ENCODE data around the gene KMT2D.
"Not testable (repeated sequence)": the region's sequence is repeated elsewhere in the genome, so short reads cannot be mapped to it uniquely, and the experiment has no call there.

The KMT2D gene

DNA sequence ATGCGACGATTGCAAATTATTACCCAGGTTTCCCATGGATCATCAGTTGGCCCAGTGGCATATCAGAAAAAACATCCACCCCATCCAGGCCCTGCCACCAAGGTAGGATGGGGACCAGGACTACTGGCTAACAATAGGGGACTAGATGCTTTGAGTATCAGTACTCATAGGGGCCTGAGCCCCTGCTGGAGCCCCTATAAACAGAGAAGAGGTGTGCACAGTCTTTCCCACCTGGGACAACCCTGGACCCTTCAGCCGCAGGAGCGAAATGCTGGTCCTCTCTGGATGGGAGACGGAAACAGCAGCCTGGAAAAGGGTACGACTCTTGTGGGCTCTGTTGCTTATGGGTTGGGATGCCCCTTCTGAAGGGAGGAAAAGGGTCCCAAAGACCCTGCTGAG, 28.3 kb upstream of the KMT2D start:
- DNase-seq, result no peak

DNA sequence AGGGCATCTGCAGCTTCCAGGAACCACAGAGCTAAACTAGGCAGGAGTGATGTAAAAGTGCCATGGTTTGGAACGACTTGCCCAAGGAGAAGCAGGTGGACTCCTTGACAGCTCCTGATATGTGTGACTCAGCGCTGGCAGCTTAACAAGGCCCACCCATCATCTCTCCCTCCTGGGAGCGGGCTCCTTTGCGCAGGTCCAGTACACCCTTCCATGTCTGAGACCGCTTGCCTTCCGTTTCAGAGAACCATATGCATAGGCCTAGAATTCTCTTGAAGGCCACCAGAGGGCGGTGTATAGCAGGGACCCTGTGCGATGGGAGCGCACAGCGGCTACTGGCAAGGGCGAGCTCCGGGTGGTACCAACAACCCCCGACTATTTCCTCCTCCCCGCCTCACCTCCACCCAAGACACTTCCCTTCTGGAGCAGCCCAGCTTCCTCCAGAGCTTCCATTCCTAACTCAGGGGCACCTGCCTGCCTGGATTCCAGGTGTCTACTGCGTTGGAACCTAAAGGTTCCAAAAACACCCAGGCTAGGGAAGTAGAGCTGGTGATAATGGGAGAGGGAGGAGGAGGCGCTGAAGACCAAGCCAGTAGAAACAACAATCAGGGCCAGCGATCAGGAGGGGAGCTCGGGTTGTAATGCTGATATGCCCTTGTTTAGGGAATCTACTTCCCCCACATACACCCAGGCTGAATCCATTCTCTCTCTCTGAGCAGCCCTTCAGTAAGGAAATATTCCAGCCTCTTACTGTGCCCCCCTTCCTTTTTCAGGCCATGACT, 27.7 kb upstream of the KMT2D start:
- DNase-seq, result peak; percentile 85 to 91

DNA sequence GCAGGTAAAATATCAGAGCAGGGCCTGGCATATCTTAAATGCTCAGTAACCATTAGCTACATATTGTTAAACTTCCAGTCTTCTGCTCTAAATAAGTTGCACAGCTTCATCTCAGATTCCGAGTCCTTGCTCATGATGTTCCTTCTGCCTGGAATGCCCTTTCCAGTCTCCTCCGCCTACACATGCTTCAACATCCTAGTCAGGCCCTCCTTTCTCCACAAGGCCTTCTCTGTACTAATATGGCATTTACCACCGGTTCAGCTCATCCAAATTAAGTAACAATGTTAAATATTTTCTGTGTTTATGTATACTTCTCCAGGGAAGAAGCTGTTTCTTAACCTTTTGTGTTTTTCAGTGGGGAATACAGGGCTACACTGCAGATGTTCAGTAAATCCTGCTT, 25.5 kb upstream of the KMT2D start:
- DNase-seq, result no peak

DNA sequence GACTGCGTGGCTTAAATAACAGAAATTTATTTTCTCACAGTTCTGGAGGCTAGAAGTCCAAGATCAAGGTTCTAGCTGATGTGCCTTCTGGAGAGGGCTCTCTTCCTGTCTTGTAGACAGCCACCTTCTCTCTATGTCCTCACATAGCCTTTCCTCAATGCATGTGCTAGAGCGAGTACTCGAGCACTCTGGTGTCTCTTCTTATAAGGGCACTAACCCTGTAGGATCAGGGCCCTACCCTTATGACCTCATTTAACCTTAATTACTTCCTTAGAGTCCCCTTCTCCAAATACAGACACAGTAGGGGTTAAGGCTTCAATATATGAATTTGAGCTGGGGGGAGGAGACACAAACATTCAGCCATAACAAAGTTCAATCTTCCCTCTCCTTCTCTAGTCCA, 23.8 kb upstream of the KMT2D start:
- no peak for DNase-seq

DNA sequence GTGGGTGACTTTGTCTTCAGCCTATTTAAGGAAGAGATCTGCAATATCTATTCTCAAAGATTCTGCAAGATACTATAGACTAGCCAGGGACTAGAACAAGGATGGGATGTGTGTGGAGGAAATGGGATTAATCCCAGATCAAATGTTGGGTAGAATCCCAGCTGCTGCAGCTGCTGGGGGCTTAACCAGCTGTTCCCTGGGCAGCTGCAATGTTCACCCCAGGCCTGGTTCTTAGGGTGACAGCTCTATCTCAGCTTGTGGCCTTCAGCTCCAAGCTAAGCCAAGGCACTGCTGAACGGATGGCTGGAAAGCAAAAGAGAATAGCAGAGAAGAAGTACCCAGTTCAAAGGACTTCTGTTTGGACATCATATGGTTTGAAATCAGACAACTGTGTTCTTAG, 19.2 kb upstream of the KMT2D start:
- no peak for DNase-seq

DNA sequence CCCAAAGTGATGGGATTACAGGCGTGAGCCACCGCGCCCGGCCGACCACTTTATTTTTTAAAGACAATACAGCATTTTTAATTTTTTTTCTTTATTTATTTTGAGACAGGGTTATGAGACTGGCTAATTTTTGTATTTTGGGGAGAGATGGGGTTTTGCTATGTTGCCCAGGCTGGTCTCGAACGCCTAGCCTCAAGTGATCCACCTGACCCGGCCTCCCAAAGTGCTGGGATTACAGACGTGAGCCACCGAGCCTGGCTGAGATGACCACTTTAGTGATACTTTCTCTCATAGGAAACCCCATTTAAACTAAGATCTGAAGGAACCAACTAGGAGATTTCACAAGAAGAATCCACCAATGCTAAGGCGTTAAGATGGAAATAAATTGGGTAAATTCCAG, 10.4 kb upstream of the KMT2D start:
- no peak for DNase-seq

DNA sequence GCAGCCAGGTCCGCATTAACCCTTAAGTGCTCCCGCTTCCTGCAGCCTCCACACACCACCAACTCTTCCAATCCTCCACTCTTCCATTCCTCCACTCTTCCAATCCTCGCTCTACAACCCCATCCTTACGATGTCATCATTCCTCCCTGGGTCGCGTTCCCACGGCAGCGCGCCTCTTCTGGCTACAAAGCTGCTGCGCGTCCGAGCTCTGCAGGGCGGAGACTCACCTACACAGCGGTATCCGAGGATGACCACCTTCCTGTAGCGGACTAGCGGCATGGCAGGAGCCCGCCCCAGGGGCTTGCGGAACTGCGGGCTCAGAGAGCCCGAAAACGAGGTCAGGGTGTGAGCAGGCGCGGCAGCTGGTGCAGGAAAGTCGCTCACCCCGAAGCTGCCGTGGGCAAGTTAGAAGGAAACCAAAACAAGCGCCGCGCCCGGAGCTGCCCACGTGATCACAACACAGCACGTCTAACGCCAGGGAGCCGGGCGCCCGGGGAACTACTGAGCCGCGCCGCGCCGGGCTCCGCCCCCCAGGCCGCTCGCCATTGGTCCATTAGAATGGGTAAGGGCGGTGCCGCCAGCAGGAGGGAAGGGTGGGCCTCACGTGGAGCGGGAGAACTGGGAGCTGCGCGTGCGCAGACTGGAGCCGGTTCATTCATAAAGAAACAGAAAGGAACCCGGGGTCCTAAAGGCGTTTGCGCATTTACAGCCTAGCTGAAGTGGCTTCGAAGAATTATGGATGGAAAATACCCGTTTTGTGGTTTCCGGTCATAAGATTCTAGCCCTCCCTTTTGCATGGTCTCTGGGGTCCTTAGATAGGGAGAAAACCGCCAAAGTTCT, 9.1 kb upstream of the KMT2D start, which contains the start of gene RHEBL1:
RHEBL1 (minus strand) TSS at position 473 of the 840 bp plus-strand sequence; CDS start at position 279, 194 bp downstream.
- peak; percentile 95 to 97 for DNase-seq

DNA sequence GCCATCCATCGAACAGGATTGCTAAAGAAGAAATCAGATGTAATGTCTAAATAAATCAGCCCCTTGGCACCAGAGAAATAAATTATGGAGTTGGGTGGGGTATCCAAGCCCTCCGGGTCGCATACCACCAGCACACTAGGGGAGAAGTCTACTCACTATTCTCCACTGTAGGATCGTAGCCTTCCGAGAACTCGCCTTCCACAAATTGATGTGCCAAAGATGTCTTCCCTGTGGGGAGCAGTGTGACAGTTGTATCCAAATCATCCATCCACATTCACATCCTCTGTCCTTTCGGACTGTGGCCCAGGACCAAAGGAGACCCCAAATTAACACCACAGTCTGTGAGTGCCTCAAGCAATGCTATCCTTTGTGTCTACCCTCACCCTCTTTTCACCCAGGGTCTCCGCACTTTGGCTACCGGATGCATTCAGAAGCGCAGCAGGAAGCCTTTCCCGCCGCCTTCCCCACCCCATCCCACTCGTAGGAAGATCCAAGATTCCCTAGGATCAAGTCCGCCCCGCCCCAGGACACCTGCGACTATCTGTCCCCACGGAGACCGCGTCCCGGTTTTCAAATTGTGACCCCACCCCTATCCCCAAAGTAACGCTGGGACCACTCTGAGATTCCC, 8.4 kb upstream of the KMT2D start:
- no peak for DNase-seq

DNA sequence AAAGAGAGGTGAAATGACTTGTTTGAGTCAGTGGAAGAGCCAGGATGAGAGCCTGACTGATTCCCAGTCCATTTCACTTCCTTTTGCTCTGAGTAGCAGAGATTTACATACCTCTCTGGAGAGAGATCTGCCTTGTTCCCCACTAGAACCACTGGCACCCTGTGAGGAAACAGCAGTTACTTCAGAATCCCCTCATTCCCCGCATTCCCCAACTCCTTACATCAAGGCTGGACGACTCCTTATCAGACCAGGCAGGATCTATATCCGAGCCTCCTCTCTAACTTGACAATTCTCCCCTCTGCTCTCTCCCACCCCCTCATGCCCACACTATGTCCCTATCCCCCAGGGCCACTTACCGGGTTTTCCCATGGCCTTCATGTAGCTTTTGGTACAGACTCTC, 5.5 kb upstream of the KMT2D start:
- DNase-seq, result no peak

DNA sequence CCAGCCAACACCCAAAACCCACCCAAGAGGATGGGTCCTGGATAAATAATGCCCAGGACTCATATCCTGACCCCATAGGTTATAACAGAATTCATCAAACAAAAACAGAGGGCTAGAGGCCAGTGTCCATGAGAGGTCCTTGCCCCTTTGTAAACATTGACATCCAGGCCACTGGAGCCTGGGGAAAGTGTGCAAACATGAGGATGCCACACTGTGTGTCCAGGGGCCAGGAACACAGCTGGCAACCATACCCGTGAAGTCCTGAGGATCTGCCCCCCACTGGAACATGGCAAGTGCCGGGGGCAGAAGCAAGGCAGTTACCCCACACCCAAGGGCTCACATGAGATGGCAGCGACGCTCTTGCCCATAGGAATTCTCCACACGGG, 4.2 kb upstream of the KMT2D start:
- DNase-seq, result no peak

DNA sequence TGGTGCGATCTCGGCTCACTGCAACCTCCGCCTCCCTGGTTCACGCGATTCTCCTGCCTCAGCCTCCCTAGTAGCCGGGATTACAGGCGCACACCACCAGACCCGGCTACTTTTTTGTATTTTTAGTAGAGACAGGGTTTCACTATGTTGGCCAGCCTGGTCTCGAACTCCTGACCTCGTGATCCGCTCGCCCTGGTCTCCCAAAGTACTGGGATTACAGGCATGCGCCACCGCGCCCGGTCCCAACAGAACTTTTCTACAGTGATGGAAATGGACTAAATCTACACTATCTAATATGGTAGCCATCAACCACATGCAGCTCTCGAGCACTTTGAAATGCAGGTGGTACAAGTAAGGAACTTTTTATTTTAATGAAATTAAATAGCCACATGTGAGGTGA, 1.3 kb upstream of the KMT2D start:
- DNase-seq, result not testable (repeated sequence)

DNA sequence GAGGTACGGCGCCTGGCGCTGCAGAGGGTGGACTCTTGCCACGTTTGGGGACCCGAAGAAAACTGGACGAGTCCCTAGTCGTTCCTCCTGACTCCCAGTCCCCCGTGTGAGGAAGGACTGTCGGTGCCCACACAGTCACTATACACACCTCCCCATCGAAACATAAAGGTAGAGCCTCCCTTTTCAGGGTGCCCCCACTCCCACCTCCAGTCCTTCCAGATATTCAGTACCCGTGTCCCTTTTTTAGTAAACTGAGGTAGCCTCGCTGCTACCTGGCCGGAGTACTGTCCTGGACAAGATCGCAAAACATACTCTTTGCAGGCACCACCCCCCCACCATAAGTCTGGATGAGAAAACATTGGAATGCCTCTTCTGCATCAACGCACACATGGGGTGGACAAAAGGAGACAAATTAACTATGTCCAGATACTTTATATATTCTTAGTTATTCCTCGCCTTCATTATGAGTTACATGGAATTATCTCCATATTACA, 610 bp upstream of the KMT2D start:
- no peak for DNase-seq

DNA sequence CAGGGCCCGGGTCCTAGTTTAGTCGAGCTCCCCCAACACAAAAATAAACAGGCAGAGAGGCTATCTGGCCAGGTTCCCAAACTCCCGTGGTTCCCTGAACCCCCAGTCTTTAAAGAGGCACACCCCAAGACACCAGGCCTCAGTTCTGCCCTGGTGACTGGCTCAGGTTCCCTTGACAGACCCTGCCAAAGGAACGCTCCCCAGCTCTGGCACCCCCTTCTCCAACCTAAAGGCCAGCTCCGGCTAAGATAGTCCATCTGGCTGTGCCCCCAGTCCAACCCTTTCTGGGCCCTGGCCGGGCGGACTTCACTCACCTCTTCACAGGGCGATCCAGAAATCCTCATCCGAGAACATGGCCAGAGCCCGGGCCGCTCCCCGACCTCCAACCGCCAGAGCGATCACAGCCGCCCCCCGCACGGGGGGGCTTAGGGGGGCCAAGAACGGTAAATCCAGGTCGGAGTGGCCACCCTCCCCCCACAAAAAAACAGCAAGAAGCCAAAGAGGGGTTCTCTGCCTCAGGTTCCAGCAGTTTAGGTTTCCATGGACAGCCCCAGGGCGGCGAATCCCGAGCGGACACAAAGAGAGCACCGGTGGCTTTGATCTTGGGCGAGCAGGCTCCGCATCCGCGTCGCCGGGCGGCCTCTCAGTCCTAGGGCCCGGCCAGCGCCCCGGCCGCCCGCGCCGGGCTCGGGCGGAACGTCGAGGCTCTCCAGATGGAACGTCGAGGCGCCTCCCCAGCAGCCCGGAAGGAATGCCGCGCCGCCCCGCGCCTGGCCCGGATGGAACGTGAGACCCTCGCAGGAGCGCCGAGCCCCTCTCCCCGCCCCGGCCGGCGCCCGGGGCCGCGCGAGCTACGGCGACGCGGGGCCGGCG, 1.1 kb downstream of the KMT2D start:
- peak in 1 of 2 experiments; percentile 16 for DNase-seq

DNA sequence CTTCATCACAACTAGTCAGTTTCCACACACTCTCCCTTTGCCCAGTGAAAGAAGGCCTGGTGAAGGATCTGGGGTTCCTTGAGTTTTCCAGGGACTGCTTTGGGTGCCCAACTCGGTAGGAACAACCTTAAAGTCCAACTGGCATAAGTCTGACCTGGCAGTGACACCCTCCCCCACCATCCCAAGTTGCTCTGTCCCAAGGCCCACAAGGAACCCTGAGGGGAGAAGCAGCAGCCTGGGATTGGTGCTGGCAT, 1.6 kb downstream of the KMT2D start:
- no peak for DNase-seq

DNA sequence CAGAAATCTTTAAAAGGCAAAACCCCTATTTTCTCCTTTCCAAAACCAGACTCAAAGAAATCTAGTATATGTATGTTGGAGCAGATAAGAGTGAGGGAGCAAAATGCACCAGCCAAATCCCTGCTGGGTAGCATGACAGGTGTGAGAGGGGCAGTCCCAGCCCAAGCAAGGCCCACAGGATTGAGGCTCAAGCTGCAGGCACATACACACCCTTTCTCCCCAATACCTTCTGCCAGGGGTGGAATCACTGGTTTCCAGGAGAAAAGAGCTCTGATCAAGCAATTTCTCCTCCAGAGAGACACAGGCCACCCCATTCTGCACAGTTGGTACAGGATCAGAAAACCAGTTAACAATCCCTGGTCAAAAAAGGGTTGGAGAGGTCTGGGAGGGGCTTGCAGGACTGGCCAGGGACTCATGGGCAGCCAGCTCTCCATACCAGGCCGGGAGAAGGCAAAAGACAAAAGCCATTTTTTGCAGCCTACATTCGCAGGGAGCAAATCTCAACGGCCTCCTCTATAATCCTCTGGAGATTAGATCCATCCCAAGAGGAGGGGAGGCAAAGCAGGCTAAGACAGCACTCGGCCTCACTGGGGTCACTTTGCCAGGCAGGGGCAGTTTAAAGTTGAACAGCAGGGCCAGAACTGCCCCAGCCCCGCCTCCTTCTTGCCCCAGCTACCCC, 2.1 kb downstream of the KMT2D start:
- no peak for DNase-seq

DNA sequence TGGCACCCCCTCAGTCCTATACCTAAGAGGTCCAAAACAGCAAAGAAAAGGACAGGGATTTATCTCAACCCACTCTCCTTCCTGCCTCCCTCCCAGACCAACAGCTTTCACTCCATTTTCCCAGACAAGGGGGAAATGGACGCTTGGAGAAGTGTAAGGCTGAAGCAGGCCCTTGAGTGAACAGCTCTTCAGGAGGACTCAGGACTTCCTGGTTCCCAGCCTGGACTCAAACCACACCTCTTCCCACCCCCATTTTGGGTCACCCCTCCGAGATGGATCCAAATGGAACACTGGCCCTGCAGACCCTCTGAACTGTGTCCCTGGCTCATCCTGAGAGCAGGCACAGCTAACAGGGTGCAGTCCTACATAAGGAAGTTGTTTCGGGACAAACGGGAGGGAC, 2.7 kb downstream of the KMT2D start:
- DNase-seq, result no peak

DNA sequence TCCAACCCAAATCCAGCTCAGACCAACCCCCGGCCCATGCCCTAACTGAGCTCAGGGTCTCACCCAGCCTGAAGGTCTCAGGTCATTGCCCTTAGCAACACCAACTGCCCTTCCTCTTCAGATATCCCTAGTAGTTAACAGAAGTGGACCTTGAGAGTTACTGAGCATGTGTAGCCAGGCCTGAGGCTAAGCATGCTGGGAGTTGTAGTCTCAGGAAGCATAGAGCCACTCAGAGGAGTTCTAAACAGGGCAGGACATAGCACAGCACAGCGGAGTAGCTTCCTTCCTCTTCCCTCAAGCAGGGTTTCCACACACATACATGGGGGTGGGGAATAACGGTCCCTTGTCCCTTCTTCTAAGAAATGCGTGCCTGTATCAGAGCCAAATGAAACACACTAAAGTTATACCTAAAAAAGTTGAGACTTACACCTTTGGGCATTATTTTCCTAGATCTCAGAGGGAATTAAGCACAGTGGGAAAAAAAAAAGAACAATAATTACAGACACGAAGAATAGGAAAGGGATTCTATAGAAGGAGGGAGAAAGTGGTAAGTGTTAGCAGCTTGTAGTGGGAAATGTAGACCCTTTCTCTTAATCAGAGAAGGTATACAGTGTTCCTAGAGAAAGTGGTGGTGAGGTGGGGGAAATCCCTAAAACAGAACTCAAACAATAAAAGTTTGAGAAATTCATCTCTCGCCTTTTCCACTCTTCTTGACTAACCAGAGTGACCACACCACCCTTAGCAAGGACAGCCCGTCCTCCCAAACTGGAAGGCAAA, 4.4 kb downstream of the KMT2D start:
- DNase-seq, result peak; percentile 9 to 49

DNA sequence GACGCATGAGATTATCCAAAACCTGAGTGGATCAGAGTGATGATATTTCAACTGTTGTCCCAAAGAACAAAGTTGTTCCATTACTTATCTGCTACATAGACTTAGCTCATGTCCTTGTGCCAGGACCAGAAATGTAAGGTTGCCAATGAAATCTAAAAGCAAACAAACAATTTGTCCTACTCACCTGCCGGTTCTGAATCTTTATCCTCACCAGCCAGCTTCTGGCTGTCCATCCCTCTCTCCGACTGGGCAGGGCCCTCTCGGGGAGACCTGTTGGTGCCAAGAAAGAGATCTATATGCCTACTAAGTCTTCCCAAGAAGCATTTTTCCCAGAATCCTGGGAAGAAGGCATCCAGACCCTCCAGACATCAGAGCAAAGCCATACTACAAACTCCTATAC, 5.5 kb downstream of the KMT2D start:
- no peak for DNase-seq

DNA sequence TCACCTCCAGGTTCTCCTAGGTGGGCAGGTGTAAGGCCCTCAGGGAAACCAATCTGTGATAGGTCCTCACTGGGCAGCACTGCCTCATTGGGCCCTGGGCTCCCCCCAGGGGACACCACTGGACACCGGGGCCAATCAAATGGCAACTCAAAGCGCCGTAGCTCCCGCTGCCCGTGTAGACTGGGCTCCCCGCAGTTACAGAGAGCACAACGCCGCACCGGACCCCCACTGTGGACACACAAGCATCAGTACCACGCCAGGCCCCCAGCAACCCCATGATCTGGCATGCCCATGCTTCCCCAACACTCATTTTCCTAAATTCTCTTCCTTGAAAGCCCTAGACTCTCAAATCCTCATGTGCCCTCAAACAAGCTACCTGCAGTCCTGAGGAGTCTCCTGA, 6.1 kb downstream of the KMT2D start:
- DNase-seq, result no peak

DNA sequence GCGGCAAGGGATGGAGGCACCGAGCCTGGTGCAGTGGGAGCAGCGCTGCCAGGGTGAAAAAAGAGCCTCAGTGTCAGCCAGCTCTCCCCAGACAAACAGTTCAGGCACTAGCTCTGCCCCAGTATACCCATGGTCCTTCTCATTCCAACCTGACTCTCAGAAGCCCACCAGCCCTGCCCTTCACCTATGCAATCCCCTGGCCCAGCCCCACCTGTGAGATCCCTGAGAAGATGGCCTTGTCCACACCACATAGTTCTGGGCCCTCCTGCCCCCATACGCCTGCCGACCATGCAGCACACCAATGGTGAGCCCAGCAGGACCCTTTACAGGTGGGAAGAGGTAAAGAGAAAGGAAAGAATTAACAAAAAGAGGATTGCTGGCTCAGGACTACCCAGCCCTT, 6.5 kb downstream of the KMT2D start:
- no peak for DNase-seq

DNA sequence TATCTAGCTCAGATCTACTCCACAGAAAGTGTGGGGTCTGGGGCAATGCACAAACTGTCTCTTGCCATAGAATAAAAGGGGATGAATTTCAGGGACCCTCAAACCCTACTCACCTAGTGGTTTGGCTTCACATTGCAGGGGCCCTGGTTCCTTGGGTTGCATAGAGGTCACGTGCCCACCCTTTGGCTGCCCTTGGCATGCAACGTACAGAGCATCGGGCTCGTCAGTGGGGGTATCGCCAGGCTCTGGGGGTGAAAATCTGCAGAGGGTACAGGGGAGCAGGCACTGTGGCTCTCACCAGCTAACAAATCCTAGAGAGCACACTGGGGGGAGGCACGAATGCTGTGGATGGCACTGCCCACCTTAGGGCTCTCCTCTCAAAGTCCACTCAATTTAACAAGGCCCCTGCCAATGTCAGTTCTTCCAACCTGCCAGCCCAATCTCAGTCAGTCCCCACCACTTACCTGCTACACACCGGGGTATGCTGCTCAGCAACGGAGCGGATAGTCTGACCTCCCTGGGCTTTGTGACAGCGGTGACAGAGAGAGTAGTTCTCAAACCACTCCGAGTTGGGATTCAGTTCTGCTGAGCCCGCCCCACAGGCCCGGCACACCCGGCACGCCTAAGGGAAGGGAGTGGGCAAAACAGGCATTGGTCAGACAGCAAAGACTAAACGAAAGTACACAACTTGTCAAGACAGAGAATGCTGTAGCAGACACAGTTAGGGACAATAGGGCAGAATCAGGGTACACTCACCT, 8.0 kb downstream of the KMT2D start:
- no peak for DNase-seq
